Bone marrow (tissue), 2 donors: ENCODE measurements around the gene HBD.

Experiments used
- DNase-seq, 2 donors: peaks; one replicate each; lab custom pipeline; 2025; lab: John Stamatoyannopoulos, UW

Gene HBD

DNA sequence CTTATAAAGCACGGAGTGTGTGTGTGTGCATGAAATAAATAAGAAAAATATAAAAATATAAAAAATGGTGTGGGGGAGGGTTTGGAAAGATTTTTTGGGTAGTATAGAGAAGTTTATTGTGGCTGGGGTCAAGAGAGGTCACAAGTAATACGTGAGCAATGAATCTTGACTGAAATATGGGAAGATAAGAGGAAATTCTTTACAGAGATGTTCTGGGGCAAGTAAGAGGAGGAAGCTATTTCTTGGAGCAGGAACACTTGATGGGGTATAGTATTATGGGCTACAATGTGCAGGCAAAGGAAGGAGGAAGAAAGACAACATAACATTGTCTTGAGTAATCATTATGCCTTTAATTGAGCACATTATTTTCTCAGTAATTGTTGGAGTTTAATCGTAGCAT, 2.1 kb downstream of the HBD start:
- DNase-seq: no peak

GRCh38 chr11:5231111-5231510, 3.2 kb downstream of the HBD start:
- DNase-seq: no peak

- no peak for DNase-seq
Observed at GRCh38 chr11:5230266-5230665, 4.0 kb downstream of the HBD start.

- DNase-seq: no peak
Observed at GRCh38 chr11:5229796-5230195, 4.5 kb downstream of the HBD start.

- no peak for DNase-seq
Observed at GRCh38 chr11:5229356-5229755, 4.9 kb downstream of the HBD start.

DNA sequence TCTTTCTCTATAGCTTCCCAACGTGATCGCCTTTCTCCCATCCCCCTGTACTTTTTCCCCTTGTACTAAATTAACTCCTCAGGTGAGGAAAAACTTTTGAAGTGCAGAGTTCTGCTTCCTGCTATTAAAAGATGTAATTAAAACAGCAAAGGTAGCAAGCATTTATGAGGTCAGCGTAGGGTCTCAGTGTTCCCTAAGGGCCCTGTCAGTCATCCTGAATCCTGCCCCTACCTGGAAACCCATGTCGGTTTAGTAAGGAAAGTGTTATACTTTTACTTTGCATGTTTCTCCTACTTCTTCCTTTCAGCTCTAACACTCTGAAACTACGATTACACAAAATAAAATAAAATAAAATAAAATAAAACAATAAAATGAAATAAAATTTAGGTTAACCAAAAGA, 6.2 kb downstream of the HBD start:
- no peak for DNase-seq

DNA sequence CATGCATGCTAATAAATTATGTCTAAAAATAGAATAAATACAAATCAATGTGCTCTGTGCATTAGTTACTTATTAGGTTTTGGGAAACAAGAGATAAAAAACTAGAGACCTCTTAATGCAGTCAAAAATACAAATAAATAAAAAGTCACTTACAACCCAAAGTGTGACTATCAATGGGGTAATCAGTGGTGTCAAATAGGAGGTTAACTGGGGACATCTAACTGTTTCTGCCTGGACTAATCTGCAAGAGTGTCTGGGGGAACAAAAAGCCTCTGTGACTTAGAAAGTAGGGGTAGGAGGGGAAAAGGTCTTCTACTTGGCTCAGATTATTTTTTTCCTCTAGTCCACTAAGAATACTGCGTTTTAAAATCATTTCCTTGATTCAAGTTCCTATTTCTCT, 6.6 kb downstream of the HBD start:
- no peak for DNase-seq

- DNase-seq: no peak
Observed at GRCh38 chr11:5226732-5227310, 7.5 kb downstream of the HBD start, which contains the start of gene HBB. HBB (minus strand) TSS chr11:5227071; CDS start chr11:5227021, 50 bp downstream.

DNA sequence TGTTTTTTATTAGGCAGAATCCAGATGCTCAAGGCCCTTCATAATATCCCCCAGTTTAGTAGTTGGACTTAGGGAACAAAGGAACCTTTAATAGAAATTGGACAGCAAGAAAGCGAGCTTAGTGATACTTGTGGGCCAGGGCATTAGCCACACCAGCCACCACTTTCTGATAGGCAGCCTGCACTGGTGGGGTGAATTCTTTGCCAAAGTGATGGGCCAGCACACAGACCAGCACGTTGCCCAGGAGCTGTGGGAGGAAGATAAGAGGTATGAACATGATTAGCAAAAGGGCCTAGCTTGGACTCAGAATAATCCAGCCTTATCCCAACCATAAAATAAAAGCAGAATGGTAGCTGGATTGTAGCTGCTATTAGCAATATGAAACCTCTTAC, 8.8 kb downstream of the HBD start:
- no peak for DNase-seq

DNA sequence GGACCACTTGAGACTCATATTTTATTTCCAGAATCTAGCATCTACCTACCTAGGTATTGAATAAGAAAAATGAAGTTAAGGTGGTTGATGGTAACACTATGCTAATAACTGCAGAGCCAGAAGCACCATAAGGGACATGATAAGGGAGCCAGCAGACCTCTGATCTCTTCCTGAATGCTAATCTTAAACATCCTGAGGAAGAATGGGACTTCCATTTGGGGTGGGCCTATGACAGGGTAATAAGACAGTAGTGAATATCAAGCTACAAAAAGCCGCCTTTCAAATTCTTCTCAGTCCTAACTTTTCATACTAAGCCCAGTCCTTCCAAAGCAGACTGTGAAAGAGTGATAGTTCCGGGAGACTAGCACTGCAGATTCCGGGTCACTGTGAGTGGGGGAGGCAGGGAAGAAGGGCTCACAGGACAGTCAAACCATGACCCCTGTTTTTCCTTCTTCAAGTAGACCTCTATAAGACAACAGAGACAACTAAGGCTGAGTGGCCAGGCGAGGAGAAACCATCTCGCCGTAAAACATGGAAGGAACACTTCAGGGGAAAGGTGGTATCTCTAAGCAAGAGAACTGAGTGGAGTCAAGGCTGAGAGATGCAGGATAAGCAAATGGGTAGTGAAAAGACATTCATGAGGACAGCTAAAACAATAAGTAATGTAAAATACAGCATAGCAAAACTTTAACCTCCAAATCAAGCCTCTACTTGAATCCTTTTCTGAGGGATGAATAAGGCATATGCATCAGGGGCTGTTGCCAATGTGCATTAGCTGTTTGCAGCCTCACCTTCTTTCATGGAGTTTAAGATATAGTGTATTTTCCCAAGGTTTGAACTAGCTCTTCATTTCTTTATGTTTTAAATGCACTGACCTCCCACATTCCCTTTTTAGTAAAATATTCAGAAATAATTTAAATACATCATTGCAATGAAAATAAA, 9.5 kb downstream of the HBD start:
- no peak for DNase-seq

DNA sequence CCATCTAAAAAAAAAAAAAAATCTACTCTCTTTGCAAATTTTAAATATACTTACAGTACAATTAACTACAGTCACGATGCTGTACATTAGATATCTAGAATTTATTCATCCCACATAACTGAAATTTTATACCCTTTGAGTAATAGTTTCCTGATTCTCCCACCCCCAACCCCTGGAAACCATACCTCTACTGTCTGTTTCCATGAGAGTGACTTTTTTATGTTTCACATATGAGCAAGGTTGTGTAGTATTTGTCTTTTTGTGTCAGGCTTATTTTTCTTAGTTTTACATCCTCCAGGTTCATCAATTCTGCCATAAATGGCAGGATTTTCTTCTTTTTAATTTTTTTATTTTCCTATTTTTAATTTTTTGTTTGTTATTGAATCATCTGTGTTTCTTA, 10.6 kb downstream of the HBD start:
- DNase-seq: no peak

DNA sequence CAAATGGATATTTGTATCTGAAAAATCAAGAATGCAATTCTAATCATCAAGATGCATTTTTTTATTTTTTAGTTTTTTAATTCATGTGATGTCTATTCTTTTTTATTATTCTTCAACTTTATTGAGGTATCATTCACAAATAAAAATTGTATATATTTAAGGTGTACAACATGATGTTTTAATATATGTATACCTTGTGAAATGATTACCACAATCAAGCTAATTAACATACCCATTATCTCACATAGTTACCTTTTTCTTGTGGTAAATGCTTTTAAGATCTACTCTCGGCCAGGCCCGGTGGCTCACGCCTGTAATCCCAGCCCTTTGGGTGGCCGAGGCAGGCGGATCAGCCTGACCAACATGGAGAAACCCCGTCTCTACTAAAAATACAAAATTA, 11.1 kb downstream of the HBD start:
- no peak for DNase-seq

- no peak for DNase-seq
Observed at GRCh38 chr11:5210376-5210885, 23.9 kb downstream of the HBD start.

- peak in 1 of 2 donors; percentile 39 for DNase-seq
Observed at GRCh38 chr11:5204787-5205186, 29.5 kb downstream of the HBD start.

GRCh38 chr11:5203366-5203765, 30.9 kb downstream of the HBD start:
- no peak for DNase-seq

- no peak for DNase-seq
Observed at GRCh38 chr11:5200582-5200981, 33.7 kb downstream of the HBD start, which contains the start of gene OR51V1. OR51V1 (minus strand) TSS chr11:5200682; CDS start chr11:5200682, 0 bp downstream.

DNA sequence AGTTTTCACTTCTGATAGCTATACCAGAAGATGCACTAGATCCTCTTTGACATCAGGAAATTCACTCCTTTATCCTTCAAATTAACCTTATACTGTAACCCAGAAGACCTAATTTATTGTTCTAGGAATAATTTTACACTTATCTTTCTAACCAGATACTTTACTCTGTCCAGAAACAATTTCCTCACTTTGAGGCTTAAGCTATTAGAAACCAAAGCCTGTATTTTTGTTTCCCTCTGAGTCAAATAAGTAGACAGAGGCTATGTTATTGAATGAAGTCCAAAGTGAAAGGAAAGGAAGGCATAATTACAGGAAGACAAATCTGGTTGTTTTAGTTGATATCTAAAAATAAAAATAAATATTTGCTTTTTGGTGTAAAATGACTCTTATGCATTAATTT, 36.0 kb downstream of the HBD start:
- no peak for DNase-seq

GRCh38 chr11:5197536-5197935, 36.7 kb downstream of the HBD start:
- no peak for DNase-seq

DNA sequence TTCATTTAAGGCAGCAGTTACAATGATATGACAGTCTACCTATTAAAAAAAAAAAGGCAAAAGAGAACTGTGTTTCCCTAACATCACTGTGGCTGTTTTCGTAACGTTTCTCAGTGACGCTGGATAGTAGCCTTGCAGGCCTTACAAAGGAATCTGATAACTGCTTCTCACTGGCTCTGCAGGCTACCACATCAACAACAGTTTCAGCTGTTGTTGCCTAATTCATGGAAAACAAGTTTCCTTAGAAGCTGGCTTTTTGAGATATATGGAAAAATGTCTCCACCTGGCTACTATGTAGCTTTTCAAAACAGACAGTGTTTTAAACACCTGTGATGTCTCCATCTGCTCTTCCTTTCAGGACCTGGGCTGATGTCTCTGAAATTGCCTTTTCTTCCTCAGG, 37.6 kb downstream of the HBD start:
- DNase-seq: no peak

DNA sequence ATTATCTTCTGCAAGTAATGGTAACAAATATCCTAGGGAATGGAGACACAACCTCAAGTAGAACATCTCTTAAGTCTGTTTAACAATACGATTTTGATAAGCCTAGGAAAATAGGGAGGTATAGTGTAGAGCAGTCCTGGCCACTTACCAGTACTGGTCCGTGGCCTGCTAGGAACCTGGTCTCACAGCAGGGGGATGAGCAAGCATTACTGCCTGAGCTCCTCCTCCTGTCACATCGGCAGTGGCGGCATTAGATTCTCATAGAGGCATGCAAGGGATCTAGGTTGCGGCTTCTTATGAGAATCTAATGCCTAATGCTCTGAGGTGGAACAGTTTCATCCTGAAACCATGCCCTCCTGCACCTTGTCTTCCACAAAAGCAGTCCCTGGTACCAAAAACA, 38.2 kb downstream of the HBD start:
- DNase-seq: no peak

DNA sequence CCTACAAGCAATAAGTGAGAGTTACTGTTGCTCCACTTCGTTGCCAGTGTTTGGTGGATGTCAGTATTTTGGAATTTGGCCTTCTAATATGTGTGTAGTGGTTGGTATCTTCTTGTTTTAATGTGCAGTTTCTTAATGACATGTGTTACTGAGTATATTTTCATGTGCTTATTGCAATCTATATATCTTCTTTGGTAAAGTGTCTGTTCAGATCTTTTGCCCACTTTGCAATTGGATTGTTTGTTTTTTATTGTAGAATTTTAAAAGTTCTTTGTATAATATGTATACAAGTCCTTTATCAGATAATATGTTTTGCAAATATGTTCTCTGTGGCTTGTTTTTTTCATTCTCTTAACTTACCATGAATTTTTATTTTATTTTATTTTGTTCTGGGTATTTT, 41.5 kb downstream of the HBD start:
- DNase-seq: no peak

DNA sequence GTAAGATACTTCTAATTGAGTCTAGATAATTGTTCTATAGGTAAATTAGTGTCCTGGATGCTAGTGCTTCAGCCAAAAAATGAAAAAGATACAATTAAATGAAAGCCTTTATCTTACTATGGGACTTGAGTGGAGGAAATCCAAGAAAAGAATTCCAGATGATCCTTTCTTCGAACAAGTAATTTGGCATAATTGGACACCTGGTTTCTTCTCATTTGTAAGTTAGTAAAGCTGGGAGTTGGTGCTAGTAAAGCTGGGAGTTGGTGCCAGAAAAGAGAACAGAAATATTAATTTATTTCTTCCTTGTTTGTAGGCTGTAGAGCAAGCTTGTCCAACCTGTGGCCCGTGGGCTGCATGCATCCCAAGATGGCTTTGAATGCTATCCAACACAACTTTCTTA, 46.1 kb downstream of the HBD start:
- DNase-seq: no peak
